Right kidney (tissue), 1 donor: ENCODE results near the gene TRPM7.

ENCODE experiments used
- DNase-seq: peaks from one replicate; pipeline ENCODE4 v3.0.0-alpha.2; 2016

The TRPM7 gene

DNA sequence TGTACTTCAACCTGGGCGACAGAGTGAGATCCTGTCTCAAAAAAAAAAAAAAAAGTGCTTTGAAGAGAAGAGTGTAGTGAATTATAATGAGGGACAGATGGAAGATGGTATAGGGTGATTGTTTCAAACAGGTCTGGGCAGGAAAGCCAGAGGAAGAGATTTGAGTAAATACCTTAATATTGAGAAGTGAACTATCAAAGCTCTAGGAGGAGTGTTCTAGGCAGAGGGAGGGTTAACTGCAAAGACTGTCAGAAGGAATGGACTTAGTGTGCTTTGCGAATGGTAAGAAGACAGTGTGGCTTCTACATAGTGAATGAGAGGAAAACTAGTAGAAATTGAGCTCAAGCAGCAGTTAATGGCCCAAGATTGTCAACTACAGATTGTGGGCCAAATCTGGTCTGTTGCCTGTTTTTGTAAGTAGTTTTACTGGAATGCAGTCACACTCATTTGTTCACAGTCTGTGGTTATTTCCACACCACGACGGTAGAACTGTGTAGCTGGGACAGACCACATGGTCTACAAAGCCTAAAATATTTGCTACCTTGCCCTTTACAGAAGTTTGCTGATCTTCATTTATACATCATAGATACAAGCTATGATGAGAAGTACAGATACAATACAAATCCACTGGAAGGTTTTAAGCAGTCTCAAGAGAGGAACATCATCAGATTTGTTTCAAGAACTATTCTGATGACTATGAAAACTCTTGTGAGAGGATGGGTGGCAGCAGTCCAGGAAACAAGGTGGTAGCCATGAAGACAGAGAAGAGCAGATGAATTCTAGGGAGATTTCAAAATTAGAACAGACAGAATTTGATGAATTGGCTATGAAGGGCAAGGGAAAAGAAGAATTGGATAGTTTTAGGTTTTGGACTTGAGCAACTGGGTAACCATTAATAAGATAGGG, 123.6 kb downstream of the TRPM7 start:
- no peak for DNase-seq

DNA sequence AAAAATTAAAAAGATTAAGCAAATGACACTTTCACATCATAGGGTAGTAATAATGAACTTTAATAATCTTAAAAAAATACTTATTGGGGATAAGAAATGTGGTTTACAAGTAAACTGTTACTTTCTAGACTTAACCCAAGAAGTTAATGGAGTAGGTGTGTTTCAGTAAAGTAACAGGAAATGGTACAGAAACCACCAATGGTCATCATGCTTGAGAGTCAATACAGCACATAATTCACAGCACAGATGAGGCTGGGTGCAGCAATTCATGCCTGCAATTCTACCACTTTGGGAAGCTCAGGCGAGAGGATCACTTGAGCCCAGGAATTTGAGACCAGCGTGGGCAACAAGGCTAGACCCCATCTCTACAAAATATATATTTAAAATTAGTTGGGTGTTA, 128.6 kb downstream of the TRPM7 start:
- DNase-seq, result no peak

DNA sequence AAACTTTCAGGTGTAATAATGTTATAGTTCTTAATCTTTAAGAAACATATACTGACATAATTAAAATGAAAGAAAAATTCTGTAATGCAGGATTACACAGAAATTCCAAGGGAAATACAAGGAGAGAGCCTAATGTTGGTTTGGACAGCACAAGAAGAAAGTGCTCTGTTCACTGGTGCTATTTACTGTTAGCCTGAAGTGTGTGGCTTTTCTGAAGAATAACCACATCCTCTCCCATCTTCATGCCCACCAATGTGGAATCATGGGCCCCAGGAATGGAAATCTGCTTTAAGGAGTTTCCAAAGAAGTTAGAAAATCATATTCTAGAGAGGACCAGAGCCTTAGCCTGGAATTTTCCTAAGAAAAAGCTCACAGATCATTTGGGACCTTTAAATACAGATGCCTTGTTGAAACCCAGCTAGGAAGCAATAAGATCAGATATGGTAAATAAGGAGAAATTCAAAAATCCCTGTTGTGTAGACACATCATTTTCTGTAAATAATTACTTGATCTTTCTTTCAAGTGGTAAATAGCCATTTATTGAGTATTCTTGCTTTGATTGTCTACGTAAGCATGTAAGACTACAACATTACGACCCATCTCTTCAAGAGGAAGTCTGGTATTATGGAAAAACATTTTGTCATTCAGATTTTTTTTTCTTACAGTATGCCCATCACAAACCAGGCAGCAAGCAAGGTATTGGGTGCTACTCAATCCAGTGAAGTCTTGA, 129.8 kb downstream of the TRPM7 start:
- DNase-seq, result no peak

DNA sequence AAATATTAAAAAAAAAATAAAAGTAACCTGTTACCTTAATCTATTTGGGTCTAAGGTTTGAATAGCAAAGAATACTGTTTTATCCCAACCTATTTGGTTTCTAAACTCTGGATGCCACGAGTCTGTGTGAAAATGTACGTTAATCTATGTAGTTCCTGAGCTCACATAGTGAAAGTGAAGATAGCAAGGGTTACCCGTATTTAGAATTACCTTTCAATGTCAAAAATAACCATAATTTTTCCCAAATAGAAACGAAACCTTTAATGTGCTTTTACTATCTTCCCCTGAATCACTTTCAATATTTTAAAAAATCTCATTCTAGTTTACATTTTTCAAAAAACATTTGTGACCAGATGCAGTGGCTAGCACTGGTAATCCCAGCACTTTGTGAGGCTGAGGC, 134.4 kb downstream of the TRPM7 start:
- no peak for DNase-seq

DNA sequence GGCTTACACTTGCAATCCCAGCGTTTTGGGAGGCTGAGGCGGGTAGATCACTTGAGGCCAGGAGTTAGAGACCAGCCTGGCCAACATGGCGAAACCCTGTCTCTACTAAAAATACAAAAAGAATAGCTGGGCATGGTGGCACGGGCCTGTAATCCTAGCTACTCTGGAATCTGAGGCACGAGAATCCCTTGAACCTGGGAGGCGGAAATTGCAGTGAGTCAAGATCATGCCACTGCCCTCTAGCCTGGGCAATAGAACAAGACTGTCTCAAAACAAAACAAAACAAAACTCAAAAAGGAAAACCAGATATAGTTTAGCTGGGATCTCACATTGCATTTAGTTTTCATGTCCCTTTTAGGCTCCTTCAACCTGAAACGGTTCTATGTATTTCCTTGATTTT, 137.3 kb downstream of the TRPM7 start:
- no peak for DNase-seq

DNA sequence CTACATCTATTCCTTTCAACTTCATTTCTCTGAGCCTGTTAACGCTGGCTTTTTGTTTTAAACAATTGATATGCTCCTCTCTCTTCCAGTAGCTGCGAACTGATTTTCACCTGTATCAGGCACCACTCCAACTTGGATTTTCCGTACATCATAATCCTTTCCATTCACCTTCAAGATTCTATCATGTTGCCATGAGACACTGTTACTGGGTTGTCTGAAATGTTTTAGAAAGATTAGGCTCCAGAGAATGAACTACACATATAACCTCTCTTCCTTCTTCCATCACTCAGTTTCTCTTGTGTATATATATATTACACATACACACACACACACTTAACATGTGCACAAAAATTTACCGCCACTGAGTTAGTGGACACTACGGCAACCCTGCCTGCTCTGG, 140.0 kb downstream of the TRPM7 start, which contains the start of gene USP50:
Gene USP50, minus strand, starts transcription at position 101 of the 400 bp plus-strand sequence. CDS start 141 bp downstream, outside the sequence.
- DNase-seq, result no peak

DNA sequence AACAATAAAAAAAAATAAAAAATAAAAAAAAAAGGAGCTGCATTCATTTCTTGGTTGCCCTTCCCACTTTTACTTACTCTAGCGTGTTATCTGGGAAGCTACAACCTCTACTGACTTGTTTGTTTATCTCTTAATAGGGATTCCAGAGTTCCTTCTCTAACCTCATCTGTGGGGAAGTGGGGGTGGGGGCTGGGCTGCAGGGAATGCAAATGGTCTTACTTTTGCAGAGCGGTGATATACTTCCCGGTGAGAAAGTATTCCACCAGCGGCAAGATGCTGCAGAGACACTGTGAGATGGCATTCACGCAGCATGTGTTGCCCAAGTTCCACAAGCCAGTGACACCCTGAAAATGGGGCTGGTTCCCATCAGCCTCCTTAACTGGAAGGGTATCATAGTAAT, 142.2 kb downstream of the TRPM7 start:
- DNase-seq, result no peak

DNA sequence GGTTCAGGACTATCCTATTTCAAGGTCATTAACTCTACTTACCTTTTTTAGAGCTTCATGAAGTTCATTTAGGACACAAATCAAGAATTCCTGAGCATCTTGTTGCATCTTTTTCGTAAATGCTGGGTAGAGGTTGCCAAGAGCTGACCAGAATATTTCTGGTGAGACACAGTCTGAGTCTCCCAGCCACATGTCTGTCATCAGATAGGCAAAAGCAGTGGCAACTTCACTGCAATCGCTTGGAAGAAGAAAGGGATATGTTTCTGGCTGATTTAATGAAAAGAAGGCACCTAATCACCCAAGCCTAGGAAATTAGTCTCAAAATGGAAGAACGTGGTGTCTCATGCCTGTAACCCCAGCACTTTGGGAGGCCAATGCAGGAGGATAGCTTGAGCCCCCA, 143.0 kb downstream of the TRPM7 start:
- no peak for DNase-seq

DNA sequence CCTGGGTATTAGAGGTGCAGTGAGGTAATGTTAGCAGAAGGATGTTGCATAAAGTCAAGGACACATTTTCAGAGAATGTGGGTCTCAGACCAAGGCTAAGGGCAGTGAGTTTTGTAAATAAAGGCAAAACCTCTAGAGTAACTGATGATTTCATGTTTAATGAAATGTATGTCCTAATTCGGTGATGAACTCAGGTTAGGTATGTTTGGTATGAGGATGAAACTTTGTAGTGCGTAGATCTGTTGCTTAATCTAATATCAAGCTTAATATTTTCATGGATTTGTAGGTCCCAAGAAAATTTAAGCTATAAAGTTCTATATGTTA, 143.7 kb downstream of the TRPM7 start:
- no peak for DNase-seq

DNA sequence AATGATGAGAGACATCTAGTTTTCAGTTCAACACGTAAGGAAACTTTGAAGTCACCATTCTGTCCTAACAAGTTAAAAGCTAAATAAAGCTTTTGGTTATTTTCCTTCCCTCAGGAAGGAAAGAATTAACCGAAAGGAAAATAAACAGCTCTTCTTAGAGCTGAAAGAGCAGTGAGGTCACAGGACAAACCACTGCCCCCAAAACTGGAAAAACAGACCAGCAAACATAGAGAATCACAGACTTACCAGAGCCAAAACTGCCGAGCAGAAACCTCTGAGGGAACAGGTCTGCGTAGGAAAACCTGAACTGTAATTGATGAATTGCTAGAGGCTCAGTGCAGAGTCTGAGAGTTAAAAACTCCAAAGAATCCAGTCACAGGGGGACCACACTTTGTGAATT, 154.8 kb downstream of the TRPM7 start:
- DNase-seq, result no peak

DNA sequence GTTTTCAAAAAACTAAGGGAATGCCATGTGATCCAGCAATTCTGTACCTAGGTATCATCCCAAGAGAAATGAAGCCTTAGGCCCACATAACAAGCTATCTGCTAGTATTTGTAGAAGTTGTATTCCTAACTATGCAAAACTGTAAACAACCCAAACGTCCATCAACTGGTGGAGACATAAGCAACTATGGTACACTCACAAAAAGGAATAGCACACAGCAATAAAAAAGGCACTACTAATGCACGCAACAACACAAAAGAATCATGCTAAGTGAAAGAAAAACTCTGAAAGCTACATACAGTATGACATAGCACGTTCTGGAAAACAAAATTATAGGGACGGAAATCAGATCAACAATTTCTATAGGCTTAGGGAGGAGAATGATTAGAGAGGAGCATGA, 155.4 kb downstream of the TRPM7 start:
- DNase-seq, result no peak

DNA sequence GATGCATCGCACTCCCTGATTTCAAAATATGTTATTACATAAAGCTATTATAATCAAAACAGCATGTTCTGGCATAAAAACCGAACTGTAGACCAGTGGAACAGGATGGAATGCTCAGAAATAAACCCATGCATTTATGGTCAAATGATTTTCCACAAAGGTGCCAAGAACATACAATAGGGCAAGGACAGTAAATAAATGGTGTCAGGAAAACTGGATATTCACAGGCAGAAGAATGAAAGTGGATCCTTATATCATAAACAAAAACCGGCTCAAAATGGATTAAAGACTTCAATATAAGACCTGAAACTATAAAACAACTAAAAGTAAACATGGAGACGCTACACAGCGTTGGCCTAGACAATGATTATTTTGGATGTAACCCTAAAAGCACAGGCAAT, 162.7 kb downstream of the TRPM7 start:
- DNase-seq, result no peak

DNA sequence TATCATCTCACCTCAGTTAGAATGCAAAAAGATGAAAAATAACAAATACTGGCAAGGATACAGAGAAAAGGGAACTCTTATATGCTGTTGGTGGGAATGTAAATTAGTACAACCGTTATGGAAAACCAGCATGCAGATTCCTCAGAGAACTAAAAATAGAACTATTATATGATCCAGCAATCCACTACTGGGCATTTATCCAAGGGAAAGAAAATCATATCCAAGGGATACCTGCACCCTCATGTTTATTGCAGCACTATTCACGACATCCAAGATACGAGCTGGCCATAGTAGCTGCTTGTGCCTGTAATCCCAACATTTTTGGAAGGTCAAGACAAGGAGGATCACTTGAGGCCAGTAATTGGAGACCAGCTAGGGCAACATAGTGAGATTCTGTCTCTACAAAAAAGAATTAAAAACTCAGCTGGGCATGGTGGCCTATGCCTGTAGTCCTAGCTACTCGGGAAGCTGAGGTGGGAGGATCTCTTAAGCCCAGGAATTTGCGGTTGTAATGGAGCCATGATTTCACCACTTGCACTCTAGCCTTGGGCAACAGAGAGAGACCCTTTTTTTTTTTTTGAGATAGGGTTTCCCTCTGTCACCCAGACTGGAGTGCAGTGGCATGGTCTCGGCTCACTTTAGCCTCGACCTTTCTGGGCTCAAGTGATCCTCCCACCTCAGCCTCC, 166.7 kb downstream of the TRPM7 start:
- no peak for DNase-seq

DNA sequence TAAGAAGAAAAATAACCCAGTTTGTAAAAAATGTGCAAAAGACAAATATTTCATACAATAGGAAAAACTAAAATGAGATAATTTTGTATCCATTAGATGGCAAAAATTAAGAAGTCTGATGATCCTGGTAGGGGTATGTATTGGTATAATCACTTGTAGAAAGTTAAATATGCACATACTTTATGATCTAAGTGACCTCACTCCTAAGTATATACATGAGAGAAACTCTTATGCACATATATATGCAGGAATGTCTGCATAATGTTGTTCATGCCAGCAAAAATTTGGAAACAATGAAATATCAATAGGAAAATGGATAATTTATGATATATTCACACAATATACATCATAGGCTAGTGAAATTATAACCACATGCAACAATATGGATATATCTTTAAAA, 173.6 kb downstream of the TRPM7 start:
- no peak for DNase-seq
